ENCODE results near the gene PDLIM5.
"Not testable (repeated sequence)": the region's sequence is repeated elsewhere in the genome, so short reads cannot be mapped to it uniquely, and the experiment has no call there.

The PDLIM5 gene, protein sequence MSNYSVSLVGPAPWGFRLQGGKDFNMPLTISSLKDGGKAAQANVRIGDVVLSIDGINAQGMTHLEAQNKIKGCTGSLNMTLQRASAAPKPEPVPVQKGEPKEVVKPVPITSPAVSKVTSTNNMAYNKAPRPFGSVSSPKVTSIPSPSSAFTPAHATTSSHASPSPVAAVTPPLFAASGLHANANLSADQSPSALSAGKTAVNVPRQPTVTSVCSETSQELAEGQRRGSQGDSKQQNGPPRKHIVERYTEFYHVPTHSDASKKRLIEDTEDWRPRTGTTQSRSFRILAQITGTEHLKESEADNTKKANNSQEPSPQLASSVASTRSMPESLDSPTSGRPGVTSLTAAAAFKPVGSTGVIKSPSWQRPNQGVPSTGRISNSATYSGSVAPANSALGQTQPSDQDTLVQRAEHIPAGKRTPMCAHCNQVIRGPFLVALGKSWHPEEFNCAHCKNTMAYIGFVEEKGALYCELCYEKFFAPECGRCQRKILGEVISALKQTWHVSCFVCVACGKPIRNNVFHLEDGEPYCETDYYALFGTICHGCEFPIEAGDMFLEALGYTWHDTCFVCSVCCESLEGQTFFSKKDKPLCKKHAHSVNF

DNA sequence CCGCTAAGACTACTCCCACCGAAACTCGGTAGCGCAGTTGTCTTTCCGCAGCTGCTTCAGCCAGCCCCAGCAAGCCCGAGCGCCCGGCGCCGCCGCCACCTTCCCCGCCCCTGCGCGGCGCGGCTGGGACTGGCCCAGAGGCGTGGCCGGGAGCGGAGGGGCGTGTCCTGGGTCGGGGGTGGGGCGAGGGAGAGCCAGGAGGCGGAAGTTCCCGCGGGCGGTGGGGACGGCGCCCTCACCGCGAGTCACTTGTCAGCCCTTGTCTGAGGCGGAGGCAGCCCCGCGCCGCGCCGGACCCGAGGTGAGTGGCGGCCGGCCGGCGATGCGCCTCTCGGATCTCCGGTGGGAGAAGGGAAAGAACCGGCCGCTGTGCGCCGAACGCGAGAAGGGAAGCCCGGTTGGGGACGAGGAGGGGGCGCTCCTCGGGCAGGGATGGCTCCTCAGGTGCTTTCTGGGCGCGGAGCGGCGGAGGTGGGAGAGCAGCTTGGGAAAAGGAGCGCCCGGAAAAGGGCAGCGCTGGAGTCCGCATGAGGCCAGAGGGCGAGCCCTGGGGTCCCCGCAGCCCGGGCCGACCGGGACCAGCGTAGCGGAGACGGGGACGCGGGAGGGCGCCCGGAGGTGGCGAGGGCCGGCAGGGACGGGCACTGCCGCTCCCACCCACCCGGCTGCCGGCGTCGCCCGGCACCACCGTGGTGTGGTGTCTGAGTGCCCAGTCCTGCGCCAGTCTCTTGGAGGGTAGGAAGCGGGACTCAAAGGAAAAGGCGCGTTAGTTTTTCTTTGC, at the start of gene PDLIM5:
Gene PDLIM5, plus strand, starts transcription at position 248 of the 781 bp plus-strand sequence. CDS start 3,347 bp downstream, outside the sequence.
- DNase-seq (ENCODE audit: low read depth), result peak; percentile 92

DNA sequence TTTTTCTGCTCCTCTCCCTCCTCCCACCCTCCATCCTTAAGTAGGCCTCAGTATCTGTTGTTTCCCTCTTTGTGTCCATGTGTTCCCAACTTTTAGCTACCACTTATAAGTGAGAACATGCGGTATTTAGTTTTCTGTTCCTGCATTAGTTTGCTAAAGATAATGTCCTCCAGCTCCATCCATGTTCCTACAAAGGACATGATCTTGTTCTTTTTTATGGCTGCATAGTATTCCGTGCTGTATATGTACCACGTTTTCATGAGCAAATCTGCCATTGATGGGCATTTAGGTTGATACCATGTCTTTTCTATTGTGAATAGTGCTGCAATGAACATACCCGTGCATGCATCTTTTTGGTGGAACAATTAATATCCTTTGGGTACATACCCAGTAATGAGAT, 49.3 kb upstream of the PDLIM5 start:
- not testable (repeated sequence) for DNase-seq (ENCODE audit: low read depth)

DNA sequence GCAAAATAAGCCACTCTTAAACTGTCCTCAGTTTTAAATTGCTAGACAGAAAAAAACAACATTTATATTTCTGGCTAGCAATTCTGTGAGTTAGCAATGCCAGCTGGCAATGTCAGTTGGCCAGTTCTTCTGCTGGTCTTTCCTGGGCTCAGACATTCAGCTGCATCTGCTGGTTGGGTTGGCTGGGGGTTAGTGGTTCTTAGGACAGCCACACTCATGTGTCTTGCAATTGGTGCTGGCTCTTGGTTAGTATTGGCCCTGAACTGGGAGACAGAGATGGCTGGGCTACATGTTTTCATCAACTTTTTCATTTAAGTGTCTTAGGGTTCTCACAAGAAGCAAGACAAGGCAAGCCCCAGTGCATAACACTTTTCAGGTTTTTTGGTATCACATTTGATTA, 48.0 kb upstream of the PDLIM5 start:
- DNase-seq (ENCODE audit: low read depth), result no peak

DNA sequence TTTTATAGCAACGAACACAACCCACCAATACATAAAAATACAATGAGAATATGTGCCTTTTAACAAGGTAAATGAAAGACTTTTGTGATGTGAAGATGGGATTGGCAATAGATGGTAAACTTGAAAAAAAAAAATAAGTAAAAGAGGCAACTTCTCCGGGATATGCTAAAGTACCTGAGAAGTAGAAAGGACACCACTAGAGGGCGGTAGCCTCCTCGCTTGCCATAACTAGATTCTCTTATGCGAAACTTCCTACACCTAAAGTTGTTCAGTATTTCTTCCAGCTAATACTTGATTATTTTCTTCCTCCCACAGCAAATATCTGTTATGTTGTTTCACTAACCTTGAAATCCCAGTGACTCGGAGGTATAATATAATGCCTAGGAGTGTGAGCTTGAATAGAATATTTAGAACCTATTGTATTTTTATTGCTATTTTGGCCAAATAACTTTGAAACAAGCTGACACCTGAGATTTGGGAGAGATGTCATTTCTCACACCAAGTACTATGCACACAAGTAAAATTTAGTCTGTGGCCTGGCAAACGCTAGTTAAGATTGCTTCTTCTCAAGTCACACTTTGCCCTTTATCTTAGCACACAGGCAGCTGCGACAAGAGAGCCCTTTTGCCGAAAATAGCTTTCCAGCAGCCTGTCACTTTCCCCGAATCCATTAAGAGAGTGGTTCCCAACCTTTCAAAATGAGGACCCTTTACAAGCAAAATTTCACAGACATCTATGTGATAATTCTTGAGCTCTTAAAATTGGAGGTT, 44.9 kb upstream of the PDLIM5 start:
- DNase-seq (ENCODE audit: low read depth), result peak; percentile 88

DNA sequence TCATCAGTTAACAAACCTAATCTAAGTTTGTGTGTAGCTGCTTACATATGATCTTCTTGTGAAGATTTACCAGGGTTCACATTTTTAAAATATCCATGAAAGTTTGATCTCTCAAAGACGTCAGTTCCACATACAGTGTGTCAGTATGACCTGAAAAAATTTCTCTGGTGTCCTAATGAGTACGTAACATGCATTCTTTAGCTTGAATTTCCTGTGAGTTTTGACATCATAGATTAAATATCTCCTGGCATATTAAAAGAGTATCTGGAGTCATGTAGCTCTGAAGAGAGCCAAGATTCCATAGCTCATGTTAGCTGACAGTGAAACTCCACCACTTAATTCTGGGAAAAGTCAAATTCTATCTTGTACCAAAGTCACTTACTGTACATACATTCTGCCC, 43.9 kb upstream of the PDLIM5 start:
- peak; percentile 69 for DNase-seq (ENCODE audit: low read depth)

DNA sequence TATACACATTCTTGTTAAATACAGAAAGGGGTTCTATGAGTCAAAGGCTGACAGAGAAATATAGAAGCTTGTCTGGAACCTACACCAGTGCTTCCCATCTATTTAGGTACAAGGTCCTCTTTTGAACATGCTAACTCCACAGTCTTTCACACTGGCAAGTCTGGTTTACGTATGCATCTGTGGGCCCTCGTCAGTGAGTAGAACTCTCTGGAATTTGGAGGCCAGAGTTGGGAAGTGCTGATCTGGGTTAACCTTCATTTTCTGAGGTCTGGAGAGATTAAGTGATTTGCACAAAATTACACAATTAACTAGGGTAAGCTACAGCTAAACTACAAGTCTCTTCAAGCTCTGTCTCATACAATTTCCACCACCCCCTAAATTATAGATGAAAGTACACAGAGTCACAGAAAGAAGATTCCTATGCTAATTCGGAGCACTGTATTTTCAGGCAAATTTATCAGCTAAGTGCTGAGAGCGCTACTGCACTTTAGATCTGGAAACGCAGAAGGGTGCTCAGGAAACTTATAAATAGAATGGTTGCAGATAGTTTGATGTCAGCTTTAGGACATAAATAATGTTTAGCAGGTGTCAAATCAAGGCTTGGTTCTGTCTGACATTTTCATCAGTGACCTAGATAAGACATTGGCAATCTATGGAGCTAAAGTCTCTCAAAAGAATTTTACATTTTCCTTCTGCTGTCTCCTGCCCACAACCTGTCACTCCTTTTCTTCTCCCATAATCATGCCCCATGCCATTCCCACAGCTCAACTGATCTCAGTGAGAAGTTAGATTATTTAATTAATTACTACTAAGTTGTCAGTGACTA, 43.0 kb upstream of the PDLIM5 start:
- peak; percentile 91 for DNase-seq (ENCODE audit: low read depth)

DNA sequence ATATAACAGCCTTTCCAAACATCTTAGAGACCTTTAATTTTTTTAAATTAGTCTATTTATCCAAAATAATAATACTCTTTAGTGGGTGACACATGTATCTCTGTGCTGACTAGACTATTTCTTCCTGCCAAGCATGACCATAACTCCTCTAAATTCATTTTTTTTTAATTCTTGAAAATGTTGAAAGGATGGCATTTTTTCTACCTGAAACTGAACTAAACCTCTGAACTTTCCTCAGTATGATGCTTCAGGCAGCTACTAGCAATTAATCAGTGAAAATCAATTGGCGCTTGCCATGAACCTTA, 42.4 kb upstream of the PDLIM5 start:
- DNase-seq (ENCODE audit: low read depth), result no peak

DNA sequence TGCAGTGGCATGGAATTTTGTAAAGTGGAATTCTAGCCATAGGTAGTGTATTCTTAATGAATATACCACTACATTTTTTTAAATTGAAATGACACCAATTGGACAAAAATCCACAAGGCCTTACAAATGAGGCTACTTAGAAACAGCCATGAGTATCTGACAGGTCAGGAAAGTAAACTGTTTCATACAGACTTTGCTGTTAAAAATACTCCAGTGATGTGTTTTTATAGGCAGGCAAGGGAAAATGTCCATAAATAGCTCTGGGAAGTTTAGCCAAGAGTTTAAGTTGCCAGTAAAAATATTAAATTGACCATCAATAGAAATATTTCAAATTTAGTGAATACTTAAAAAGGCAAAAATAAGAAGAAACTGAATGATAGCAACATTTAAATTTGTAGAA, 41.8 kb upstream of the PDLIM5 start:
- DNase-seq (ENCODE audit: low read depth), result no peak

DNA sequence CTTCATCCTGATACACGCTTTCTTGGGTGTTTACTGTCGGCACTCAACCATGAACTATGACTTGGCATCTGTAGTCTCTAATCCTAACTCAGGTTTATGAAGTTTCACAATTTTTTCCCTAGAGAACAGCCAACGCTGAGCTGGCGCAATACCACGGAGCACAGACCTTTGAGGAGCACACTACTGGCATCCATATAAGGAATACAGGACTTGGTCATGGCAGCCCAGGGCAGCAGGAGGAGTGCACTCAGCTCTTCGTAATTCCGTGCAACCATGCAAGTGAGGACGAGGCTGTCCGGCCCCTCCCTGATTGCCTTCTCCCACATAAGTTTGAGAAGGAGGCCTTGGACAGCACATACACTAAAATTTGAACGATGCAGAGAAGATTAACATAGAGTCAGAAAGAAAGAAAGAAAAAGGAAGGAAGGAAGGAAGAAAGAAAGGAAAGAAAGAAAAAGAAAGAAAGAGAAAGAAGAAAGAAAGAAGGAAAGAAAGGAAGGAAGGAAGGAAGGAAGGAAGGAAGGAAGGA, 41.0 kb upstream of the PDLIM5 start:
- peak; percentile 75 for DNase-seq (ENCODE audit: low read depth)

DNA sequence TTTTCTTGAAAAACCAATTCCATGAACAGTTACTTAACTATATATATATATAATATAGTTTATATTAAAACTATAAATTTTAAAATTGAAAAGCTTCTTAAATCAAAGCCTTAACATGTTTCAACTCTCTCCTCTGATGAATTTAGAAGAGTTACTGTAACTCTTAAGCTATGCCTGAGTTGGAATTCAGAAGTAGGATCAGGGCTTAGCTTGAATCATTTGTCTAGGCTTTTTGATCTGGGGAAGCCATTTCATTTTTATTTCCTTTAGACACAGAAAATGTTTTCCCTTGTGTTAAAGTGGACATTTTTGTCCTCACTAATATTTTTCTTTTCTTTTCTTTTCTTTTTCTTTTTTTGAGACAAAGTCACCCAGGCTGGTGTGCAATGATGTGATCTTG, 40.4 kb upstream of the PDLIM5 start:
- no peak for DNase-seq (ENCODE audit: low read depth)

DNA sequence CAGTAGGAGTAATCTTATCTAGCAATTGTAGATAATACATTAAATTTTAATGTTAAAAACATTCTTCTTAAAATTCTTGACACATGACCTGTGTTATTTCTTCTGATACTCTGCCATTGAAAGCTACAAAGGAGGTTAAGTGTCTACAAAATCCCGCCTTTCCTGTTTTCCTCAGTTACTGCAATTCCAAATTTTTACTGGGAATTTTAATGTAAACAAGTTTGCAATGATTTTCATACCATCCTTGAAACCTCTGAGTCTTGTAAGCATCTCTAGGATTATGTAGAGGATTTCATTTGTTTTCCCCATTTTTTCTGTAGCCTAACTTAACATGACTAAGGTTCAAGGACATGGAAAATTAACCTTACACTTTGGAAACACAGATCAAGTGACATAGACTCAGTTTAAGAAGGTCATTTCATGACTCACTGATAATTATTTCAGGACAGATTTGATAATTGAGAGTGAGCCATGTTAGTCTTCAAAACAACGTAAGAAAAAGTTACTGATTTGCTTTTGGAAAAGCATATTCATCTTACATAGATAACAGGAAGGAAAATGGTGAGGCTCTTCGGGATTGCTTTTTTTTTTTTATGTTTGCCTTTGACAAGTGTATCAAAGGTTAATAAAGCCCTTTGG, 39.6 kb upstream of the PDLIM5 start:
- no peak for DNase-seq (ENCODE audit: low read depth)

DNA sequence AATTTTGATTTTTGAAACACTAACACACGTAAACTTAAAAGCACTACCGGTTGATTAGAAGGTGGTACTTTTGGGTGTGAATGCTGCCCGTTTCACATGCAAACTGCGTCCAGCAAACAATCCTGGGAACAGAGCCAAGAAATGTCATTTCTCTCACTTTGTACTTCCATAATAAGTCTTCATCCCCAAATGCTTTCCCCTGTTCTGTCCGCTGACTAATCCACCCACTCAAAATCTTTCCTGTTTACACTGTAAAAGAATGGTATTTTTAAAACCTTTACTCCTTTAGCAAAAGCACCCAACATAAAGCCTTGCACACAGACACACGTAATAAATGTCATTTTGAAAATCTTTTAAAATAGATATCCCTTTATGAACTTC, 39.1 kb upstream of the PDLIM5 start:
- peak; percentile 86 for DNase-seq (ENCODE audit: low read depth)

DNA sequence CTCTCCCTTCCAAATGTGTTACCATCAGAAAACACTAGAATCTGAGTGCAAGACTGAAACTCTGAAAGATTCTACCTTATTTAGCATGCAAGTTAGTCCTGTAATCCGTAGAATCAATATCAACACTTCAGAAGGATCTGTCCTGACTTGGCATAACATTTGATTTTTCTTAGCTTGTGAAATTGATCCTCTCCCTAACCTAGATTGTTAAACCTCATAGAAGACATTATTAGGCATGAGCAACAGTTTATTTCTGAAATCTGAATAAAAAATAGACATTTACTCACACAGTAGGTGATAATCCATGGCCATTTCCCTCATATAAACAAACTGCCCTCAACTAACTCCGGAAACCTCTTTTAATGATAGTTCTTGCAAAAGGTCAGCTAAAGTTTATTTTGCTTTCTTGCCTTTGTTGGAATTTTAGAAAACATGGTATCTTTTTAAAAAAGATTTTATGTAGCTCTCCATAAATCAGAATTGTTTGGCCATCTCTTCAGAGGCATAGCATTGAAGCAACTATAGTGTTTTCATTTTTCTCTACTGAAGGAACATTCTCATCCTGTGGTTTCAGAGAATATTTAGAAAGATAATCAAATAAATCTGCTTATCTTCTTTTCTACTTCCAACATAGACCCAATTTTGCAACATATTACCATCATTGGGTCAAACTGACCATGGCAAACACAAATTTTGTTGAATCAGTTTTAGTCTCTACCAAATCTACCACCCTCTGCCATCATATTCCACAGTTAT, 38.5 kb upstream of the PDLIM5 start:
- DNase-seq (ENCODE audit: low read depth), result peak; percentile 47

DNA sequence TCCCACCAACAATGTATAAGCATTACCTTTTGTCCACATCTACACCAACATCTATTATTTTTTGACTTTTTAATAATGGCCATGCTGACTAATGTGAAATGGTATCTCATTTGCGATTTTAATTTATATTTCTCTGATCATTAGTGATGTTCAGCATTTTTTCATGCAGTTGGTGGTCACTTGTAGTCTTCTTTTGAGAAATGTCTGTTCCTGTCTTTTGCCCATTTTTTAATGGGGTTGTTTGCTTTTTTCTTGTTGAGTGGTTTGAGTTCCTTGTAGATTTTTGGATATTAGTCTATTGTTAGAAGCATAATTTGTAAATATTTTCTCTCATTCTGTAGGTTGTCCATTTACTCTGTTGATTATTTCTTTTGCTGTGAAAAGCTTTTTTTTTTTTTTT, 36.8 kb upstream of the PDLIM5 start:
- no peak for DNase-seq (ENCODE audit: low read depth)

DNA sequence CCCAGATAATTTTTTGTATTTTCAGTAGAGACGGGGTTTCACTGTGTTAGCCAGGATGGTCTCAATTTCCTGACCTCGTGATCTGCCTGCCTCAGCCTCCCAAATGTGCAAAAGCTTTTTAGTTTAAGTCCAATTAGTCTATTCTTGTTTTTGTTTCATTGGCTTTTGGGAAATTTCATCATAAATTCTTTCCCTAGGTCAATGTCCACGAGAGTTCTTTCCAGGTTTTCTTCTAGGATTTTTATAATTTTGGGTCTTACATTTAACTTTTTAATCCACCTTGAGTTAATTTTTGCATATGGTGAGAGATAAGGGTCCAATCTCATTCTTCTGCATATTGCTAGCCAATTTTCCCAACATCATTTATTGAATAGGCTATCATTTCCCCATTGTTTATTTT, 36.3 kb upstream of the PDLIM5 start:
- DNase-seq (ENCODE audit: low read depth), result no peak

DNA sequence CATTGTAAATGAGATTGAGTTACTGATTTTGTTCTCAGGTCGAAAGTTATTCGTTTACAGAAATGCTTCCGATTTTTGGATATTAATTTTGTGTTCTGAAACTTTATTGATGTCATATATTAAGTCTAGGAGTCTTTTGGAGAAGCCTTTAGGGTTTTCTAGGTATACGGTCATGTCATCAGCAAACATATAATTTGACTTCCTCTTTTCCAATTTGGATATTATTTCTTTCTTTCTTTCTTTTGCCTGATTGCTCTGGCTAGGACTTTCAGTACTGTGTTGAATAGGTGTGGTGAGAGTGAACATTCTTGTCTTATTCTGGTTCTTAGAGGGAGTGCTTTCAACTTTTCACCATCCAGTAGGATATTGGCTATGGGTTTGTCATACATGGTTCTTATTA, 35.4 kb upstream of the PDLIM5 start:
- DNase-seq (ENCODE audit: low read depth), result no peak

DNA sequence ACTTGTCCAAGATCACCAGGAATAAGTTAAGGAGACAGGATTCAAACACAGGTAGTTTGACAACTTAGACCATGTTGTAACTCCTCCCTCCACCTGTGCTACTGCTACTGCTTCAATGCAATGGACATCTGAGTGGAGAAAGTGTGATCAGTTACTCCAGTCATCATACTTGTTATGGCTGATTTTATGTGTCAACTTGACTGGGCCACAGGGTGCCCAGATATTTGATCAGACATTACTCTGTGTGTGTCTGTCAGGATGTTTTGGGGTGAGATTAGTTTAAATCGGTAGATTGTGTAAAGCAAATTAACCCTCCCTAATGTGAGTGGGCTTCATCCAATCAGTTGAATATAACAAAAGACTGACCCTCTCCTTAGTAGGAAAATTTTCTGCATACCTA, 34.8 kb upstream of the PDLIM5 start:
- no peak for DNase-seq (ENCODE audit: low read depth)

DNA sequence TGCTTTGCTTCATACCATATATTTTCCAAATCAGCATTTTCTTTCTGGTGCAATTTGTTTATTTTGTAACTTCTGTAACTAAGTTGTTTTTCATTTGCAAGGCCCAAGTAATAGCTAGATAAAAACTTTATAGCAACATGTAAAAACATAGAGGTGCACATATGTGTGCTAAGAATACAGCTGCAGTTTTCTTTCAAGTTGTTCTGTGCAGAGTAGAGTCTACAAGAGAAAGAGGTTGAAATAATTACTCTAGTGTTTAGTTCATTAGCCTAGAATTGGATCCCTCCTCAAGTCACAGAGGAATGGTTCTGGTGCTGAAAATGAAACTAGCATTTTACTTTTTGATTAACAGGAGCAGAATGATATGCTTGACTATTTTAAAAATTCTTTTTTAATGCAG, 32.2 kb upstream of the PDLIM5 start:
- no peak for DNase-seq (ENCODE audit: low read depth)

DNA sequence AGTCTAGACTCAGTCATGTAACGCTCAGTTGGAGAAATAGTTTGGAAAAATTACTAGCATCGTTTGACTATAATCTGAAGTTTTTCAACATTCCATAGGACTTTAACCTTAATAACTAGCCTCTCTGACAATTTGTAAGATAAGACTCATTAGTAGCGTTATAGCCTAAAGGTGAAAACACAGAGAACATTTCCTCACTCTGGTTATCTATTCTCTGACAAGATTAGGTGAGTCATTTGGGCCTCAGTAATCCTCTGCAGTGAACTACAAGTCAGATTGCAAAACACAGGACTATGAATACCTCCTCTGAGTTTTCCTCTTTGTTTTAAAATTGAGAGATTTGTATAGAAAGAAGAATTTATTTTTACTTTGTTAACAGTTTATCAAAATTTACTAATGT, 31.8 kb upstream of the PDLIM5 start:
- peak; percentile 94 for DNase-seq (ENCODE audit: low read depth)

DNA sequence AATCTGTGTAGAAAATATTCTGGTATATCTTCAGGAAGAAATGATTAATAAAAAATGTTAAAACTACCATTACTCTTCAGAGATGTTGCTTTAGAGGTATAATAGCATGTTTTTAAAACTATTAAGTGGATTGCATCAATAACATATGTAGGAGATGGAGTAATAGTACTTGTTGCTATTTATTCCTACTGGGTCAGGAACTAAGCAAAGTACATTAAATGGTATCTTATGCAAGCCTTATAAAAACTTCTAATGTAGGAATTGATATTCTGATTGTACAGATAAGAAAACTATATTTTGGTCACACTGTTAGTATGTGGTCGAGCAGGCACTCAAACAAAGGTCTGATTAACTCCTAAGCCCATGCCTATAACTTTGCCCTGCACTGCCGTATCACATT, 31.4 kb upstream of the PDLIM5 start:
- DNase-seq (ENCODE audit: low read depth), result peak; percentile 67

All from iris pigment epithelial cell (primary cell).